ENCODE results near the gene GLIPR2. TPM values are rescaled to one million over a fixed set of nuclear protein-coding genes. Genes with fewer than 3 reads are reported as not detected.
"Not testable (repeated sequence)": the region's sequence is repeated elsewhere in the genome, so short reads cannot be mapped to it uniquely, and the experiment has no call there.

The GLIPR2 gene
- total and polyA plus RNA-seq, 4 experiments from 2014 or later, result 17.0 to 213 (median 79.5) TPM

- H3K4me1 ChIP-seq (ENCODE audit: insufficient read depth, low read length); H3K9me3 ChIP-seq (ENCODE audit: control insufficient read depth in 1 of 2, low read length in 2 of 2); H3K4me3 Mint-ChIP-seq; H3K27me3 ChIP-seq (ENCODE audit: insufficient read depth, low read length); intact Hi-C loops (cut with micrococcal nuclease); H3K9me3 Mint-ChIP-seq; H3K27me3 Mint-ChIP-seq; DNase-seq; H3K36me3 ChIP-seq (ENCODE audit: insufficient read depth, low read length); H3K27ac ChIP-seq (ENCODE audit: low read depth, low read length); H3K4me3 ChIP-seq (ENCODE audit: low read length in 2 of 2): not testable (repeated sequence)
- H3K36me3 Mint-ChIP-seq, result peaks cover 28 to 49% of the 10 kb centered on the region in 2 donors
- CTCF ChIA-PET (ENCODE audit: partially characterized antibody), result interaction anchor here (0.7 to 20.1 kb wide), 5 partner anchors 8 to 57 kb away, joined by 3 to 648 read pairs (median 3); partner anchors contain the start of genes CCIN and GLIPR2
- POLR2A ChIA-PET (ENCODE audit: partially characterized antibody), result interaction anchor here (2.1 kb wide), 1 partner anchor 23 kb away, joined by 5 read pairs; the partner anchor contains the start of gene GLIPR2
- H3K4me1 Mint-ChIP-seq, result peaks cover 12 to 29% (median 16%) of the 10 kb centered on the region in 4 donors
- peak overlapping the region in 5 of 7 donors; percentile 43 to 91 (median 63) for H3K27ac Mint-ChIP-seq
Measured at GRCh38 chr9:36159509-36159908, 23.0 kb downstream of the GLIPR2 start.

- Mint-ChIP-seq H3K27ac (peak overlapping the region in 5 of 7 donors; percentile 32 to 88 (median 70)), H3K36me3 (peaks cover 24 to 45% of the 10 kb centered on the region in 2 donors), H3K4me1 (peaks cover 8 to 24% (median 16%) of the 10 kb centered on the region in 4 donors)
- H3K27me3 ChIP-seq (ENCODE audit: insufficient read depth, low read length); H3K4me1 ChIP-seq (ENCODE audit: insufficient read depth, low read length); H3K27me3 Mint-ChIP-seq; intact Hi-C loops (cut with micrococcal nuclease); H3K9me3 Mint-ChIP-seq; H3K9me3 ChIP-seq (ENCODE audit: control insufficient read depth in 1 of 2, low read length in 2 of 2); H3K36me3 ChIP-seq (ENCODE audit: insufficient read depth, low read length); H3K4me3 ChIP-seq (ENCODE audit: low read length in 2 of 2); H3K27ac ChIP-seq (ENCODE audit: low read depth, low read length); DNase-seq; H3K4me3 Mint-ChIP-seq: not testable (repeated sequence)
- ChIA-PET POLR2A (ENCODE audit: partially characterized antibody) (interaction anchor here (2.1 kb wide), 1 partner anchor 24 kb away, joined by 5 read pairs; the partner anchor contains the start of gene GLIPR2), CTCF (ENCODE audit: partially characterized antibody) (interaction anchor here (0.7 to 20.1 kb wide), 5 partner anchors 8 to 58 kb away, joined by 3 to 648 read pairs (median 4); partner anchors contain the start of genes CCIN and GLIPR2)
Measured at GRCh38 chr9:36160126-36160525, 23.6 kb downstream of the GLIPR2 start.

- Histone ChIP-seq H3K4me3 (ENCODE audit: low read length in 2 of 2) (no peak overlapping the region), H3K36me3 (ENCODE audit: insufficient read depth, low read length) (peaks cover 3% of the 10 kb centered on the region), H3K9me3 (ENCODE audit: control insufficient read depth in 1 of 2, low read length in 2 of 2) (no peaks in the 10 kb centered on the region), H3K27ac (ENCODE audit: low read depth, low read length) (no peak overlapping the region), H3K27me3 (ENCODE audit: insufficient read depth, low read length) (no peaks in the 10 kb centered on the region), H3K4me1 (ENCODE audit: insufficient read depth, low read length) (peaks cover 11% of the 10 kb centered on the region)
- H3K4me3 Mint-ChIP-seq, result no peak overlapping the region
- H3K9me3 Mint-ChIP-seq, result no peaks in the 10 kb centered on the region
- intact Hi-C loops (cut with micrococcal nuclease), result no loop called here
- no peaks in the 10 kb centered on the region for H3K27me3 Mint-ChIP-seq
- ChIA-PET POLR2A (ENCODE audit: partially characterized antibody) (interaction anchor here (2.1 kb wide), 1 partner anchor 25 kb away, joined by 5 read pairs; the partner anchor contains the start of gene GLIPR2), CTCF (ENCODE audit: partially characterized antibody) (interaction anchor here (1.6 to 20.1 kb wide), 3 partner anchors 10 to 59 kb away, joined by 3 to 648 read pairs (median 100); partner anchors contain the start of gene GLIPR2)
- peak overlapping the region; percentile 67 to 84 (median 79) for H3K27ac Mint-ChIP-seq
- DNase-seq, result no peak
- peaks cover 11 to 28% (median 22%) of the 10 kb centered on the region in 4 donors for H3K4me1 Mint-ChIP-seq
- peaks cover 21 to 44% of the 10 kb centered on the region in 2 donors for H3K36me3 Mint-ChIP-seq
Measured at GRCh38 chr9:36161187-36161586, 24.7 kb downstream of the GLIPR2 start.

GRCh38 chr9:36162211-36162738 is 25.7 kb downstream of the GLIPR2 start:
- peaks cover 12% of the 10 kb centered on the region for H3K4me1 ChIP-seq (ENCODE audit: insufficient read depth, low read length)
- Mint-ChIP-seq H3K27ac (peak overlapping the region in 5 of 7 donors; percentile 56 to 70 (median 68)), H3K4me3 (no peak overlapping the region), H3K9me3 (no peaks in the 10 kb centered on the region), H3K36me3 (peaks cover 17 to 39% of the 10 kb centered on the region in 2 donors), H3K4me1 (peaks cover 14 to 33% (median 27%) of the 10 kb centered on the region in 4 donors), H3K27me3 (no peaks in the 10 kb centered on the region)
- no peak for DNase-seq
- CTCF ChIA-PET (ENCODE audit: partially characterized antibody), result interaction anchor here (1.6 to 20.1 kb wide), 5 partner anchors 11 to 60 kb away, joined by 3 to 648 read pairs (median 18); partner anchors contain the start of gene GLIPR2
- H3K36me3 ChIP-seq (ENCODE audit: insufficient read depth, low read length), result peaks cover 3% of the 10 kb centered on the region
- H3K4me3 ChIP-seq (ENCODE audit: low read length in 2 of 2), result no peak overlapping the region
- no peak overlapping the region for H3K27ac ChIP-seq (ENCODE audit: low read depth, low read length)
- H3K9me3 ChIP-seq (ENCODE audit: control insufficient read depth in 1 of 2, low read length in 2 of 2), result no peaks in the 10 kb centered on the region
- POLR2A ChIA-PET (ENCODE audit: partially characterized antibody), result no interaction called here
- intact Hi-C loops (cut with micrococcal nuclease), result no loop called here
- no peaks in the 10 kb centered on the region for H3K27me3 ChIP-seq (ENCODE audit: insufficient read depth, low read length)

- CTCF ChIA-PET (ENCODE audit: partially characterized antibody), result interaction anchor here (0.7 to 20.1 kb wide), 10 partner anchors 9 to 61 kb away, joined by 3 to 648 read pairs (median 5); partner anchors contain the start of genes CLTA and GLIPR2
- Mint-ChIP-seq H3K9me3 (no peaks in the 10 kb centered on the region), H3K4me3 (no peak overlapping the region), H3K4me1 (peaks cover 14 to 33% (median 25%) of the 10 kb centered on the region in 4 donors), H3K36me3 (peaks cover 14 to 36% of the 10 kb centered on the region in 2 donors), H3K27ac (peak overlapping the region in 5 of 7 donors; percentile 15 to 78 (median 55)), H3K27me3 (no peaks in the 10 kb centered on the region)
- Histone ChIP-seq H3K36me3 (ENCODE audit: insufficient read depth, low read length) (peaks cover 3% of the 10 kb centered on the region), H3K9me3 (ENCODE audit: control insufficient read depth in 1 of 2, low read length in 2 of 2) (no peaks in the 10 kb centered on the region), H3K4me1 (ENCODE audit: insufficient read depth, low read length) (peaks cover 12% of the 10 kb centered on the region), H3K27me3 (ENCODE audit: insufficient read depth, low read length) (no peaks in the 10 kb centered on the region), H3K4me3 (ENCODE audit: low read length in 2 of 2) (no peak overlapping the region), H3K27ac (ENCODE audit: low read depth, low read length) (no peak overlapping the region)
- DNase-seq, result no peak
- POLR2A ChIA-PET (ENCODE audit: partially characterized antibody), result interaction anchor here (1.0 to 5.5 kb wide), 5 partner anchors 9 to 62 kb away, joined by 3 to 44 read pairs (median 20); partner anchors contain the start of gene GLIPR2
- intact Hi-C loops (cut with micrococcal nuclease), result no loop called here
Measured at GRCh38 chr9:36163049-36163785, 26.7 kb downstream of the GLIPR2 start.

GRCh38 chr9:36163786-36164170 is 27.2 kb downstream of the GLIPR2 start:
- Mint-ChIP-seq H3K4me3 (peak overlapping the region in 1 of 8 donors; percentile 20), H3K27me3 (no peaks in the 10 kb centered on the region), H3K9me3 (no peaks in the 10 kb centered on the region), H3K27ac (peak overlapping the region in 6 of 7 donors; percentile 24 to 78 (median 35)), H3K36me3 (peaks cover 8 to 31% of the 10 kb centered on the region in 2 donors), H3K4me1 (peaks cover 14 to 33% (median 23%) of the 10 kb centered on the region in 4 donors)
- ChIA-PET POLR2A (ENCODE audit: partially characterized antibody) (interaction anchor here (1.0 to 5.5 kb wide), 5 partner anchors 9 to 62 kb away, joined by 3 to 44 read pairs (median 20); partner anchors contain the start of gene GLIPR2), CTCF (ENCODE audit: partially characterized antibody) (interaction anchor here (0.7 to 20.1 kb wide), 13 partner anchors 9 to 71 kb away, joined by 3 to 648 read pairs (median 5); partner anchors contain the start of genes CLTA and GLIPR2)
- Histone ChIP-seq H3K4me3 (ENCODE audit: low read length in 2 of 2) (no peak overlapping the region), H3K36me3 (ENCODE audit: insufficient read depth, low read length) (peaks cover 3% of the 10 kb centered on the region), H3K27ac (ENCODE audit: low read depth, low read length) (no peak overlapping the region), H3K9me3 (ENCODE audit: control insufficient read depth in 1 of 2, low read length in 2 of 2) (no peaks in the 10 kb centered on the region), H3K27me3 (ENCODE audit: insufficient read depth, low read length) (no peaks in the 10 kb centered on the region), H3K4me1 (ENCODE audit: insufficient read depth, low read length) (peaks cover 12% of the 10 kb centered on the region)
- intact Hi-C loops (cut with micrococcal nuclease), result no loop called here
- DNase-seq, result no peak

Measured in CD4-positive, alpha-beta memory T cell (primary cell).